Right atrium auricular region (tissue), 2 donors: ENCODE results near the gene MRPL55. TPM values are rescaled to one million over a fixed set of nuclear protein-coding genes. Genes with fewer than 3 reads are reported as not detected.
A peak's percentile ranks its signal among the peaks of the same experiment; 100 is the strongest.

Source experiments
- DNase-seq: peaks from one replicate; pipeline ENCODE4 v3.0.0-alpha.2; 2019; ENCODE audit warnings: low spot score
- H3K27ac ChIP-seq, 2 donors: fragments of 200-600 bp; sonication (generic); 1 replicate in 1 of 2; 2 replicates in 1 of 2; pipeline ENCODE4 v1.5.1; 2016 to 2019
- H3K27me3 ChIP-seq, 2 donors: fragments of 200-600 bp; sonication (generic); one replicate each; pipeline versions ENCODE4 v1.5.1 to v1.6.0; 2017 to 2019
- H3K36me3 ChIP-seq: fragments of 200-600 bp; sonication (generic); one replicate; pipeline ENCODE4 v1.5.1; 2016
- H3K4me1 ChIP-seq, 2 donors: fragments of 200-600 bp; sonication (generic); one replicate each; pipeline versions ENCODE4 v1.5.1 to v1.6.0; 2017 to 2019
- H3K4me3 ChIP-seq, 2 donors: fragments of 200-600 bp; sonication (generic); 1 replicate in 1 of 2; 2 replicates in 1 of 2; pipeline ENCODE4 v1.5.1; 2017 to 2019; ENCODE audit warnings: mild to moderate bottlenecking in 1 of 2, moderate library complexity in 1 of 2
- H3K9me3 ChIP-seq, 2 donors: fragments of 200-600 bp; sonication (generic); one replicate each; pipeline ENCODE4 v1.5.1; 2019
- total RNA-seq, 2 donors: library from RNA; depleted of rRNA; stranded (reverse); fragments of >200 nt; gene quantifications; one replicate each; pipeline ENCODE4 v1.1.0, GENCODE V29; 2016
- TF ChIP-seq, protein P1 (sequence below), 2 donors: fragments of 200-600 bp; sonication (generic); IDR thresholded peaks; one replicate each; pipeline ENCODE4 v1.5.1; 2019; ENCODE audit warnings: antibody characterized with exemption in 2 of 2

MRPL55 gene
- total RNA-seq, 2 donors from 2014 or later: 76.6 to 81.2 TPM

- peaks cover 0 to 73% of the 10 kb centered on the region in 2 donors for H3K4me1 ChIP-seq
- H3K27ac ChIP-seq: peak overlapping the region; percentile 96 to 97
- H3K9me3 ChIP-seq: no peaks in the 10 kb centered on the region
- no peak for DNase-seq
- H3K27me3 ChIP-seq: no peaks in the 10 kb centered on the region
- peak overlapping the region; percentile 78 to 100 for H3K4me3 ChIP-seq
- TF ChIP-seq, protein P1, sequence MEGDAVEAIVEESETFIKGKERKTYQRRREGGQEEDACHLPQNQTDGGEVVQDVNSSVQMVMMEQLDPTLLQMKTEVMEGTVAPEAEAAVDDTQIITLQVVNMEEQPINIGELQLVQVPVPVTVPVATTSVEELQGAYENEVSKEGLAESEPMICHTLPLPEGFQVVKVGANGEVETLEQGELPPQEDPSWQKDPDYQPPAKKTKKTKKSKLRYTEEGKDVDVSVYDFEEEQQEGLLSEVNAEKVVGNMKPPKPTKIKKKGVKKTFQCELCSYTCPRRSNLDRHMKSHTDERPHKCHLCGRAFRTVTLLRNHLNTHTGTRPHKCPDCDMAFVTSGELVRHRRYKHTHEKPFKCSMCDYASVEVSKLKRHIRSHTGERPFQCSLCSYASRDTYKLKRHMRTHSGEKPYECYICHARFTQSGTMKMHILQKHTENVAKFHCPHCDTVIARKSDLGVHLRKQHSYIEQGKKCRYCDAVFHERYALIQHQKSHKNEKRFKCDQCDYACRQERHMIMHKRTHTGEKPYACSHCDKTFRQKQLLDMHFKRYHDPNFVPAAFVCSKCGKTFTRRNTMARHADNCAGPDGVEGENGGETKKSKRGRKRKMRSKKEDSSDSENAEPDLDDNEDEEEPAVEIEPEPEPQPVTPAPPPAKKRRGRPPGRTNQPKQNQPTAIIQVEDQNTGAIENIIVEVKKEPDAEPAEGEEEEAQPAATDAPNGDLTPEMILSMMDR (IDR thresholded peaks at IDR 0.05): no peak
- H3K36me3 ChIP-seq: peaks cover 12% of the 10 kb centered on the region
Observed at GRCh38 chr1:228084325-228084724, 24.8 kb downstream of the MRPL55 start.

DNA sequence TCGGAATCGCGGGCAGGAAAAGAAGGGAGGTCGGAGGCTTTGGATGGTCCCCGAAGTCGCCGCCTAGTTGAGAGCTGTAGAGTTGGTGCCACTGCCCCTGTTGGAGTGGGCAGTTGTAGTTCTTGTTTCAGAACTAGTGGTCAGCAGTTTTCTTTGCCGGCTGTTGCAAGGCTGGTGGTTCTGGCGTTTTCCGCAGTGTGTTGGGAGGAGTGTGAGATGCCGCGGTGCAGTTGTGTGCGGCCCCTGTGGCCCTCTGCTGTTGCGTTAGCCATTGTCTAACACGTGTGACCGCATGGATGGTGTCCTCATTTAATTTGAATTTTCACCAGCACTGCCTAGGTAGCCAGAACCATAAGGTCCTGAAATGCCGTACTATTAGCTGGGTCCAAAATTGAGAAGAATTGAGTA lies 25.2 kb downstream of the MRPL55 start:
- H3K36me3 ChIP-seq: peaks cover 11% of the 10 kb centered on the region
- H3K4me3 ChIP-seq: peak overlapping the region; percentile 78 to 100
- no peak for DNase-seq
- peak overlapping the region; percentile 96 to 97 for H3K27ac ChIP-seq
- no peaks in the 10 kb centered on the region for H3K27me3 ChIP-seq
- no peaks in the 10 kb centered on the region for H3K9me3 ChIP-seq
- H3K4me1 ChIP-seq: peaks cover 0 to 68% of the 10 kb centered on the region in 2 donors
- TF ChIP-seq, protein P1 (IDR thresholded peaks at IDR 0.05): no peak

DNA sequence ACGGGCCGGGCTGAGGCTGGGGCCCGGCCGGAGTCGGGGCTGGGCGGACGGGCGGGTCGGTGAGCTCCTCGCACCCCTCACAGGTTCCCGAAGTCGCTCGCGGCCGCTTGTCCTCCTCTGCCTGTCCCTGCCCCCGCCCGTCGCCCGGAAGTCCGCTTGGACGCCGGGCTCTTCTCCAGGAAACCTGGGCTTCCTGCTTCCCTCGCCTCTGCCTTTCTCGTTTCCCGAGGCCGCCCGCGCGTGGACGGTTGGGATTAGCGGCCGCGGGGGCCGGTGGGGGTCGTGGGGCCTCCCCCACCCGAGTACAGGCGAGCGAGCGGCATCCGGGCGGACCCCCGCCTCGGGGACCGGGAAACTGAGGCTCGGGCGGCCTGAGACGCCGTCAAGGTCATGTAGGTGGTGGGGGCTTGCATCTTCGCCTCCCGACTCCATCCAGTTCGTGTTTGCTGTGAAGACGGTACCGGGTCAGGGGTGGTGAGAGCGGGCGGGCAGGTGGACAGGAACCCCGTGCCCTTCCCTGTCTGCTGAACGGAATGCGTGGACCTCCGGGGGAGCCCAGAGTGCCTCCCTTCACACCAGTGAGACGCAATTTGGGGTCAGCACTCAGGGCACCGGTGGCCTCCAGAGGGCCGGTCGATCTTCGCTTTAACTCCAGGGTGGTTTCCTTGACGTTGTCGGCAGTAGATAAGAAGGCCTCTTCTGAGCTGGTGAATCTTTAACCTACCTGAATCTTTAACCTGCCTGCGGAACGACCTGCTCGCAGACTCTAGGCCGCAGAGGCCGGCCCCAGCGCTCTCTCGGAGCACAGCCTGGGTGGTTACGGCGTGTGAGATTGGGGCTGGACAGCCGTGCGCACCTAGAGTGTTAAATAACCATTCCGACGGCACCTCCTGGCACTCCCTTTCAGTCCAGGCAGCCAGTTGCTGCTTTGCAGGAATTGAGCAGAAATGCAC lies 25.9 kb downstream of the MRPL55 start:
- DNase-seq: no peak
- H3K4me1 ChIP-seq: peaks cover 0 to 62% of the 10 kb centered on the region in 2 donors
- H3K9me3 ChIP-seq: no peaks in the 10 kb centered on the region
- peak overlapping the region; percentile 96 to 97 for H3K27ac ChIP-seq
- peaks cover 7% of the 10 kb centered on the region for H3K36me3 ChIP-seq
- H3K27me3 ChIP-seq: no peaks in the 10 kb centered on the region
- TF ChIP-seq, protein P1 (IDR thresholded peaks at IDR 0.05): no peak
- peak overlapping the region; percentile 78 to 100 for H3K4me3 ChIP-seq

DNA sequence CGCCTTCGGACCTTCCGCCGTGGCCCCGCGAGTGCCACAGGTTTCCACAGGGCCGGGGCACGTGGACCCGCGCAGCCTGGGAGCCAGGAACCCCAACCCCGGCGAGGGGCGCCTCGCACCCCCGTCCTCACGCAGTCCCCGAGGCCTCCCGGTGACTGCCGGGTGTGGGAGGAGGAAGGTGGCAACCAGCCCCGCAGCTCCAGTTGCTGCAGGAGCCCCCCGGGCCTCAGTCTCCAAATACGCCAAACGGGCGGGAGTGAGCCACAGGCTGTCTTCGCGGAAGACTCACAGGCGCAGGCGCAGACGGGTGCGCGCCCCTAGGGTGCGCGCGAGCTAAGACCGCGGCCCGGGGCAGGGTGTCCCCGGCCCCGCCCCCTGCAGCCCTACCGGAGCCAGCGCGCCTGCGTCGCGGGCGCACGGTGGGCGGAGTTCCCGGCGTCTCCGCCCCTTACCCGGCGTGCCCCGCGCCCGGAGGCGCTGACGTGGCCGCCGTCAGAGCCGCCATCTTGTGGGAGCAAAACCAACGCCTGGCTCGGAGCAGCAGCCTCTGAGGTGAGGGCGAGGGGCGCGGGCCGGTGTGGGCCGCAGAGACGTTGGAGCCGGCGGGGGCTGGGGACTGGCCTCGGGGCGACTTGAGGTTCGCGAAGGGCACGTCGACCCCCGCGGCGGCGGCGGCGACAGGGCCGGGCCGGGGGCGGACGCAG lies 26.7 kb downstream of the MRPL55 start, which contains the start of gene ARF1:
ARF1 (plus strand) TSS at position 495 of the 704 bp plus-strand sequence. CDS start 14,407 bp downstream, outside the sequence.
- Histone ChIP-seq H3K4me3 (peak within 1 kb of the TSS; percentile 78 to 100), H3K27ac (peak within 1 kb of the TSS; percentile 96 to 97), H3K36me3 (peaks cover 7% of the 10 kb centered on the region), H3K4me1 (peaks cover 0 to 53% of the 10 kb centered on the region in 2 donors), H3K27me3 (no peaks in the 10 kb centered on the region), H3K9me3 (no peaks in the 10 kb centered on the region)
- TF ChIP-seq, protein P1 (IDR thresholded peaks at IDR 0.05): peak in 1 of 2 donors; percentile 46
- peak; percentile 90 for DNase-seq

DNA sequence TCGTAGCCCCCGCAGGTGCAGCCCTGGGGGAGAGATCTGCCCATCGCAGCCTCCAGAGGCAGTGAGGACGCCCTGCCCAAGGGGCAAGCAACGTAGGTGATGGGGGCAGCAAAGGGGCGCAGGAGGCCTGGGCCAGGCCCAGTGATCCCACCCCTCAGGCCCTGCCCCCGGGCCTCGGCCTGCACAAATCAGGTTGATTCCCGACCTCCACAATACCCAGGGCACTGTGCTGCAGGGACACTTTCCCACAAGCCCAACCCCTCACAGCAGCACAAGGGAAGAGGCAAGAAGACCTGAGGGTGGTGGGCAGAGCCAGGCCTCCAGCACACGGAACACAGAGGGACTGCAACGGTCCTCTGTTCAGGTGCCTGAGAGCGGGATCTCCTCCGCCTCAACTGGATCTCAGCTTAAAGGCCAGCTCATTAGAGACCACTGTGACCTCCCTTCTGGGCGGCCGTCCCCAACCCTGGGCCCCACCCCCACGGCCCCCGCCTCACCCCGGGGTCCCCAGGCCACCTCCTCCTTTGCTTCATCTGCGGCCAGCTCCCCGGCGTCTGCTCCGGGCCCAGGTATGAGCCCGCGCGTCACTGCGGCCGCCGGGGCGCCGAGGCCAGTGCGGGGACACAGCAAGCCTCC lies 27.4 kb downstream of the MRPL55 start:
- Histone ChIP-seq H3K36me3 (peaks cover 7% of the 10 kb centered on the region), H3K4me1 (peaks cover 0 to 47% of the 10 kb centered on the region in 2 donors), H3K9me3 (no peaks in the 10 kb centered on the region), H3K27ac (peak overlapping the region; percentile 96 to 97), H3K4me3 (peak overlapping the region; percentile 78 to 100), H3K27me3 (no peaks in the 10 kb centered on the region)
- DNase-seq: no peak
- TF ChIP-seq, protein P1 (IDR thresholded peaks at IDR 0.05): no peak
